SH-SY5Y (cell line): ENCODE measurements around the gene SIGLEC12.

Experiments used
- GATA2 ChIP-seq: IDR thresholded peaks from 2 replicates; pipeline ENCODE4 v1.6.1; 2011; ENCODE audit warnings: mild to moderate bottlenecking, low read depth, low read length
- GATA3 ChIP-seq: IDR thresholded peaks from 2 replicates; pipeline ENCODE4 v1.6.1; 2011; ENCODE audit warnings: low read depth, mild to moderate bottlenecking, low read length, moderate library complexity

Gene SIGLEC12

DNA sequence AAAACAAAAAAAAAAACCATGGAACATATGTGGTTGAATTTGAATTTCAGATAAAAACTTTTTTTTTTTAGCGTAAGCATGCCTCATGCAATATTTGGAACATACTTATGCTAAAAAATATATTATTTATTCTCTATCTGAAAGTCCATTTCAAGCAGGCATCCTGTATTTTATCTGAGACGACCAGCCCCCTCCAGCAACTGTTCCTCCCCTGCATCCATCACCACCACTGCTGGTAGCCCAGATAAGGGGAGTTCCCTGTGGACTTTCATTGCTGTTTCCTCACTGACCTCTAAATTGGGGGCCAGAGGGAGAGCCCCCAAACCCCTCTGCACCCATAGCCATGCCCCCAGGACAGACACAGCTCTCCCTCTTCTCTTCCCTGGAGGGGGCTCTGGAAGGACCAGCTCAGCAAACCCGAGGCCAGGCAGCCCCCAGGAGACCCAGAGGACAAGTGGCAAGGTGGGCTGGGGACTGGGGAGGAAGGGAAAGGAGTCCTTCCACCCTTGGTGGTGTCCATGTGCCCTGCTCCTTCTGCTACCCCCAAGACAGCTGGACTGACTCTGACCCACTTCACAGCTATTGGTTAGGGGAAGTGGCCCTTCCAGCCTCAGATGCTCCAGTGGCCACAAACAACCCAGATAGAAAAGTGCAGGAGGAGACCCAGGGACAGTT, 6.6 kb upstream of the SIGLEC12 start:
- TF ChIP-seq GATA2 (no peak), GATA3 (no peak)

DNA sequence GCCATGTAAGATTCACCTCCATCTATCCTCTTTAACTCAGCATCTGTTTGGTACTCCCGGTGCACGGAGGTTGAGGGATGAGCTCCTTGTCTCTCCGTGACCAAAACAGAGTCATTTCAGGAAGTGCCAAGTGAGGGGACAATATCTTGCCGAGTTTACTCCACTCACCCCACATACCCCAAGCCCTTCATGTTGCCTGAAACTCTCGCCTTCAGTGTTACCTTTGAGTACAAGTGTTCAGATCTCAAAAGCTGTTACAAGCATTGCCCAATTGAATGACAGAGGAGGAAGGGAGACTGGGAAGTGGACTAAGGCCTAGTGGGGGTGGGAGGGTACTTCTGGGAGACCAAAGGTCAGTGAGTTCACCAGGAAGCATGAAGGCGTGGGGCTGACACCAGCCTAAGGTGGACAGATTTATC, 6.0 kb upstream of the SIGLEC12 start:
- no peak for TF ChIP-seq GATA3
- no peak for TF ChIP-seq GATA2

GRCh38 chr19:51507192-51507591, 5.6 kb upstream of the SIGLEC12 start:
- no peak for TF ChIP-seq GATA3
- no peak for TF ChIP-seq GATA2

DNA sequence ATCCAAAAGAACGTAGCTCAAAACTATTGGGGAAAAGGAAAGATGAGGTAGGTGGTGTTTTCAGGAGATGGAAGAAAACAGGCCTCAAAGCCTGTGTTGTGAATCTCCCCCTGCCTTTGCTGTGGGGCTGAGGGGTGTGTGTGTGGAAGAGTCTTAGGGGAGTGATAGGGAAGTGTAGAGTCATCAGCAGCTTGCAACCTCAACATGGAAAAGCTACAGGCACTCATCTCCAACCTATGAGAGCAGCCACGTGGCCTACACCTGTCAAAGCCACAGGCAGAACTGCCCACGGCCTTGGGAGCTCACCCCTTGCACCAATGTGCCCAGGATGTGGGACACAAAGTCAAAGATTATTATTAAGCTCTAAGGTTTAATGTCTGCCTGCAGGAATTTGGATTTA, 4.3 kb upstream of the SIGLEC12 start:
- TF ChIP-seq GATA3: no peak
- no peak for TF ChIP-seq GATA2

DNA sequence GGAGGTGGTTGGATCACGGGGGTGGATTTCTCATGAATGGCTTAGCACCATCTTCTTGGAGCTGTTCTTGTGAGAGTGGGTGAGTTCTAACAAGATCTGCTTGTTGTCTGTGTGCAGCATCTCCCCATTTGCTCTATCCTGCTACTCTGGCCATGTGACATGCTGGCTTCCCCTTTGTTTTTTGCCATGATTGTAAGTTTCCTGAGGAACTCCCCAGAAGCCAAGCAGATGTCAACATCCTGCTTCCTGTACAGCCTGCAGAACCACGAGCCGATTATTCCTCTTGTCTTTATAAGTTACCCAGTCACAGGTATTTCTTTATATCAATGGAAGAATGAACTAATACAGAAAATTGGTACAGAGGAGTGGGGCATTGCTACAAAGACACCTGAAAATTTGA, 2.3 kb upstream of the SIGLEC12 start:
- TF ChIP-seq GATA3: no peak
- no peak for TF ChIP-seq GATA2

GRCh38 chr19:51503286-51503817, 1.8 kb upstream of the SIGLEC12 start:
- TF ChIP-seq GATA3 (no peak), GATA2 (no peak)

GRCh38 chr19:51497666-51498065, 3.9 kb downstream of the SIGLEC12 start:
- TF ChIP-seq GATA3 (no peak), GATA2 (no peak)

- TF ChIP-seq GATA3 (no peak), GATA2 (no peak)
These were observed 7.8 kb downstream of the SIGLEC12 start for GRCh38 chr19:51493776-51494175.

DNA sequence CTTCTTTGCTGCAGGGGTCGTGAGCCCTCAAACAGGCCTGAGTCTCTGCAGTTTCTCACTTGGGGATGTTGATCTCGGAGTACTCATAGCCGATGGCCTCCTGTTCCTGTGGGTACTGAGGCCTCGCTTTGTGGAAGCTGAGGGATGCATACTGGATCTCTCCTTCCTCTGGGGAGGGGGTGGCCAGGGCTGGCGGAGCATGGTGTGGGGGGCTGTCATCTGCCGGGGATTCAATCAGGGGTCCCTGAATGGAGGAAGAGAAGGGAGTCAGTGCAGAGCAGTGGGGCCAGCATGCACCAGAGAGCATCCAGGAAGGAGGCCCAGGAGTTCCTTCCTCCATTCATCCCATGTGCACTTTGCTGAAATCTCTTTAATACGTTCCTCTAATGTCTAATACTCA, 10.0 kb downstream of the SIGLEC12 start:
- TF ChIP-seq GATA2 (no peak), GATA3 (no peak)

- no peak for TF ChIP-seq GATA3
- TF ChIP-seq GATA2: no peak
These were observed 10.9 kb downstream of the SIGLEC12 start for GRCh38 chr19:51490676-51491075.

- no peak for TF ChIP-seq GATA2
- TF ChIP-seq GATA3: no peak
These were observed 12.5 kb downstream of the SIGLEC12 start for GRCh38 chr19:51489113-51489512.

- TF ChIP-seq GATA3 (no peak), GATA2 (no peak)
These were observed 13.1 kb downstream of the SIGLEC12 start for GRCh38 chr19:51488491-51488890.

GRCh38 chr19:51485960-51486660, 15.5 kb downstream of the SIGLEC12 start:
- no peak for TF ChIP-seq GATA3
- TF ChIP-seq GATA2: no peak

GRCh38 chr19:51480590-51480989, 21.0 kb downstream of the SIGLEC12 start:
- no peak for TF ChIP-seq GATA2
